Lower leg skin (tissue), 3 donors: ENCODE data around the gene ARHGAP24.

Experiments used
- POLR2A ChIP-seq, 2 donors: fragments of 450-650 bp; IDR thresholded peaks; one replicate each; pipeline ENCODE4 v1.6.1; 2016 to 2017; ENCODE audit warnings: antibody characterized with exemption in 2 of 2, mild to moderate bottlenecking in 1 of 2, moderate library complexity in 1 of 2
- TF ChIP-seq, protein P1 (sequence below), 3 donors: fragments of 450-650 bp; IDR thresholded peaks; one replicate each; pipeline ENCODE4 v1.5.1; 2016; ENCODE audit warnings: antibody characterized with exemption in 3 of 3, mild to moderate bottlenecking in 3 of 3, moderate library complexity in 2 of 3

DNA sequence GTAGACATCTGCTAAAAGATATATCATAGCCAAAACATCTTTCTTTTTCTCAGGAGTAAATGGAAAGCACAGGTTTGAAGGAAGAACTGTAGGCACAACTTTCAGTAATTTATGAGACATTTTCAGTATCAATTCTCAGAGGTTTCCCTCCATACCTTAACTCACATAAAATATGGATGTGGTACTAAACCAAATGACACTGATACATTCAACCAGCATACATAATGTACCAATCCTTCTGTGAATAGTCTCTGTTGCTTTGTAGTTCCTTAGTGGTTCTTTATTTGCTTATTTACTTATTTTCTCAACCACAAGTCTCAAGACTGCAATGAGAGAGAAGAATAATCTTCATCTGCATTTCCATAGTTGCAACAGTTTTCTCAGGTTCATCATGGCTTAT is 96.1 kb downstream of the ARHGAP24 start:
- TF ChIP-seq, protein P1, sequence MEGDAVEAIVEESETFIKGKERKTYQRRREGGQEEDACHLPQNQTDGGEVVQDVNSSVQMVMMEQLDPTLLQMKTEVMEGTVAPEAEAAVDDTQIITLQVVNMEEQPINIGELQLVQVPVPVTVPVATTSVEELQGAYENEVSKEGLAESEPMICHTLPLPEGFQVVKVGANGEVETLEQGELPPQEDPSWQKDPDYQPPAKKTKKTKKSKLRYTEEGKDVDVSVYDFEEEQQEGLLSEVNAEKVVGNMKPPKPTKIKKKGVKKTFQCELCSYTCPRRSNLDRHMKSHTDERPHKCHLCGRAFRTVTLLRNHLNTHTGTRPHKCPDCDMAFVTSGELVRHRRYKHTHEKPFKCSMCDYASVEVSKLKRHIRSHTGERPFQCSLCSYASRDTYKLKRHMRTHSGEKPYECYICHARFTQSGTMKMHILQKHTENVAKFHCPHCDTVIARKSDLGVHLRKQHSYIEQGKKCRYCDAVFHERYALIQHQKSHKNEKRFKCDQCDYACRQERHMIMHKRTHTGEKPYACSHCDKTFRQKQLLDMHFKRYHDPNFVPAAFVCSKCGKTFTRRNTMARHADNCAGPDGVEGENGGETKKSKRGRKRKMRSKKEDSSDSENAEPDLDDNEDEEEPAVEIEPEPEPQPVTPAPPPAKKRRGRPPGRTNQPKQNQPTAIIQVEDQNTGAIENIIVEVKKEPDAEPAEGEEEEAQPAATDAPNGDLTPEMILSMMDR (IDR thresholded peaks at IDR 0.05) = no peak
- TF ChIP-seq POLR2A (IDR thresholded peaks at IDR 0.05) = no peak
